Measurements from ENCODE around the gene SLC6A9. TPM values are rescaled to one million over a fixed set of nuclear protein-coding genes. Genes with fewer than 3 reads are reported as not detected.

The SLC6A9 gene
- total RNA-seq, 1 donor from 2014 or later: 51.6 TPM

- peaks cover 22% of the 10 kb centered on the region for H3K36me3 Mint-ChIP-seq (ENCODE audit: unreplicated experiment)
- no peak for DNase-seq (ENCODE audit: extremely low spot score, unreplicated experiment)
- H3K4me3 Mint-ChIP-seq (ENCODE audit: unreplicated experiment): no peak overlapping the region
- TF ChIP-seq CTCF (IDR thresholded peaks at IDR 0.05): no peak
- peaks cover 6% of the 10 kb centered on the region for H3K4me1 Mint-ChIP-seq (ENCODE audit: unreplicated experiment)
- H3K27ac Mint-ChIP-seq (ENCODE audit: unreplicated experiment): no peak overlapping the region
- no peaks in the 10 kb centered on the region for H3K9me3 Mint-ChIP-seq (ENCODE audit: unreplicated experiment)
- H3K27me3 Mint-ChIP-seq (ENCODE audit: unreplicated experiment): no peaks in the 10 kb centered on the region
Measured at GRCh38 chr1:44002165-44002564, 29.1 kb downstream of the SLC6A9 start.

DNA sequence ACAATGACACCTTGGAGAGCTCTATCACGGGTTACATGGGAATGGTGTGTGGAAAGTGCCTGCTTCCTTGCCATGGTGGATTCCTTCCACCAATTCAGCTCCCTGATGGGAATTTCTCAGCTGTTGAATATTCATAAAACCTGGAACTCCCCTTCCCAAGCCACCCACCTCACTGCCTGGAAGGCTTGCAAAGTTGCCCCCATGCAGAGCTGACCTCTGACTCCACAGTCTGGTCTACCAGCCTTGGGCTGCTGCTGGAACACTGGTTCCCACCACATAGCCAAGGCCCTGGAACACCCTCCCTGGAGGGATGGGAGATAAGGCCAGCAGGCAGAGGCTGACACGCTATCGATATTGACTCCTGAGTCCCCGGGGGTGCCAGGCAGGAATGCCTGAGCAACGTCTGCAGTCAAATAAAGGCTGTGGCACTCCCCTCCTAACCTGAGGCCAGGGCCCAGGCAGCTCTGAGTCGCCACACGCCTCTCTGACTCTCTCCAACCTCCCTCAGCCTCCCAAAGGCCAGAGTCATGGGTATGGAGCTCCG lies 31.1 kb downstream of the SLC6A9 start:
- no peak for TF ChIP-seq CTCF (IDR thresholded peaks at IDR 0.05)
- Mint-ChIP-seq H3K27ac (ENCODE audit: unreplicated experiment) (no peak overlapping the region), H3K27me3 (ENCODE audit: unreplicated experiment) (no peaks in the 10 kb centered on the region), H3K4me3 (ENCODE audit: unreplicated experiment) (no peak overlapping the region), H3K9me3 (ENCODE audit: unreplicated experiment) (no peaks in the 10 kb centered on the region), H3K4me1 (ENCODE audit: unreplicated experiment) (no peaks in the 10 kb centered on the region), H3K36me3 (ENCODE audit: unreplicated experiment) (peaks cover 19% of the 10 kb centered on the region)
- DNase-seq (ENCODE audit: extremely low spot score, unreplicated experiment): no peak

DNA sequence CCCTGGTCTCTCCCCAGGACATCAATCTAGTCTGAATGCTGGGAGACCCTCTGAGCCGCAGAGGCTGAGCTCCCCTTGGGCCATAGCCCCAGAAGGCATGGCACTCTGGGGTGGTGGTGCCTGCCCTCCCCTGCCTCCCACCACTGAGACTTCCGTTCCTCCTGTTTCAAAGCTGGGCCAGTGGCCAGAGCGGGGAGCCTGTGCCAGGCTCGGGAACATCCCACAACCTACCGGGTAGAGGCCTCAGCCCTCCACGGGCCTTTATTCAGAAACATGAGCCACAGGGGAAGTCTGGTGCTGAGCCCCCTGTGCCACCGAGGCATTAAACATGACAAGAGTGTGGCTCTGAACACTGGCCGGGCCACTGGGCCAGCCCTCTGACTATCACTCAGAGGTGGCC lies 31.8 kb downstream of the SLC6A9 start:
- no peaks in the 10 kb centered on the region for H3K9me3 Mint-ChIP-seq (ENCODE audit: unreplicated experiment)
- no peak for TF ChIP-seq CTCF (IDR thresholded peaks at IDR 0.05)
- no peak for DNase-seq (ENCODE audit: extremely low spot score, unreplicated experiment)
- H3K27me3 Mint-ChIP-seq (ENCODE audit: unreplicated experiment): no peaks in the 10 kb centered on the region
- peaks cover 15% of the 10 kb centered on the region for H3K36me3 Mint-ChIP-seq (ENCODE audit: unreplicated experiment)
- no peak overlapping the region for H3K27ac Mint-ChIP-seq (ENCODE audit: unreplicated experiment)
- H3K4me1 Mint-ChIP-seq (ENCODE audit: unreplicated experiment): peaks cover 3% of the 10 kb centered on the region
- no peak overlapping the region for H3K4me3 Mint-ChIP-seq (ENCODE audit: unreplicated experiment)

- Mint-ChIP-seq H3K27me3 (ENCODE audit: unreplicated experiment) (no peaks in the 10 kb centered on the region), H3K4me1 (ENCODE audit: unreplicated experiment) (peaks cover 3% of the 10 kb centered on the region), H3K36me3 (ENCODE audit: unreplicated experiment) (peaks cover 13% of the 10 kb centered on the region), H3K9me3 (ENCODE audit: unreplicated experiment) (no peaks in the 10 kb centered on the region), H3K27ac (ENCODE audit: unreplicated experiment) (no peak overlapping the region), H3K4me3 (ENCODE audit: unreplicated experiment) (no peak overlapping the region)
- no peak for DNase-seq (ENCODE audit: extremely low spot score, unreplicated experiment)
- TF ChIP-seq CTCF (IDR thresholded peaks at IDR 0.05): no peak
Measured at GRCh38 chr1:43998000-43998378, 33.3 kb downstream of the SLC6A9 start.

DNA sequence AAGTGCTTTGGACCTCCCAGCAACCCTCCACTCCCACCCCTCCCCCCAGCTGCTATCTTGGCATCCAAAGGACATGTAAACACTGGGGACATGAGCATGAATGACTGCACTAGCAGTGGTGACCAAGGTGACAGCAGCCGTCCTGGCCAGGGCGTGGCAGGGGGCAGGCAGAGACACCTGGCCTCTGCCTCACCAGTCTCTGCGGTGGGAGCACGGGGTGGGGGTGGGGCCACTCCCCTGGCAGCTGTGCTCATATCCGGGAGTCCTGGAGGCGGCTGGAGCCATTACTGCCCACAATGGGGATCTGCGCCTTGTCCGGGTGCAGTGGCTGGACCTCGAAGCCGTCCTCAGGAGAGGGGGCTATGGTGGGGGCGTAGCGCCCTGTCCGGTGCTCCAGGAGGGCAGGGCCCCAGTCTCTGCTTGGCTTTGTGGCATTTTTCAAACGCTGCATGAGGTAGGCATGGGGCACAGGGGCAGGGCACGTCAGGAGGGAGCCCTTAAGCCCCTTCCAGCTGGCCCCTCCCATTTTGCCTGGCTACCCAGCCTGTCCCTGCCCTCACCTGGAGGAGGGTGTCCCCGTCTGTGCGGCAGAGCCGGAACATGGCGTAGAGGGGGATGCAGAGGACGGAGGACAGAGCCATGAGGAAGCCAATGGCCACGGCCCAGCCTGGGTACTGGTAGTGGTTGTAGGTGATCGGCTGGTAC lies 33.8 kb downstream of the SLC6A9 start:
- peaks cover 13% of the 10 kb centered on the region for H3K36me3 Mint-ChIP-seq (ENCODE audit: unreplicated experiment)
- H3K4me1 Mint-ChIP-seq (ENCODE audit: unreplicated experiment): peaks cover 3% of the 10 kb centered on the region
- no peak for TF ChIP-seq CTCF (IDR thresholded peaks at IDR 0.05)
- H3K4me3 Mint-ChIP-seq (ENCODE audit: unreplicated experiment): no peak overlapping the region
- H3K9me3 Mint-ChIP-seq (ENCODE audit: unreplicated experiment): no peaks in the 10 kb centered on the region
- no peaks in the 10 kb centered on the region for H3K27me3 Mint-ChIP-seq (ENCODE audit: unreplicated experiment)
- DNase-seq (ENCODE audit: extremely low spot score, unreplicated experiment): no peak
- no peak overlapping the region for H3K27ac Mint-ChIP-seq (ENCODE audit: unreplicated experiment)

All from osteocyte (in vitro differentiated cells).